Lung (tissue), 12 donors: Measurements from ENCODE around the gene CD300LF. TPM values are rescaled to one million over a fixed set of nuclear protein-coding genes. Genes with fewer than 3 reads are reported as not detected.

Source experiments
- ATAC-seq: fragments of 200-7000 bp; cut with Tn5 transposase; one replicate; pipeline ENCODE4 v1.9.1; 2020; ENCODE audit warnings: moderate number of reproducible peaks; ENCODE audit not compliant: insufficient read depth, low FRiP score
- DNase-seq, 3 donors: peaks; one replicate each; pipeline ENCODE4 v3.0.0-alpha.2; 2013 to 2017
- H3K27ac ChIP-seq, 2 donors: one replicate each; pipeline ENCODE4 v1.5.1; 2013; ENCODE audit warnings: mild to moderate bottlenecking in 2 of 2, moderate library complexity in 2 of 2, control low read depth in 1 of 2, inconsistent platforms in 1 of 2, low read depth in 1 of 2, low read length in 1 of 2
- H3K27me3 ChIP-seq, 3 donors: one replicate each; pipeline ENCODE4 v1.5.1; 2013; ENCODE audit warnings: low read length in 2 of 3; ENCODE audit not compliant: control insufficient read depth in 3 of 3, insufficient read depth in 3 of 3
- H3K36me3 ChIP-seq, 4 donors: one replicate each; pipeline ENCODE4 v1.5.1; 2013; ENCODE audit warnings: low read length in 4 of 4, mild to moderate bottlenecking in 1 of 4, moderate library complexity in 1 of 4; ENCODE audit not compliant: control insufficient read depth in 4 of 4, insufficient read depth in 4 of 4
- H3K4me1 ChIP-seq, 5 donors: one replicate each; pipeline ENCODE4 v1.5.1; 2013; ENCODE audit warnings: low read length in 5 of 5, mild to moderate bottlenecking in 2 of 5, moderate library complexity in 1 of 5; ENCODE audit not compliant: control insufficient read depth in 5 of 5, insufficient read depth in 5 of 5
- H3K4me3 ChIP-seq: one replicate; pipeline ENCODE4 v1.5.1; 2013; ENCODE audit warnings: mild to moderate bottlenecking, control low read depth, moderate library complexity
- H3K9ac ChIP-seq, 2 donors: one replicate each; pipeline ENCODE4 v1.5.1; 2013; ENCODE audit warnings: low read length in 2 of 2, control low read depth in 1 of 2; ENCODE audit not compliant: insufficient read depth in 1 of 2
- H3K9me3 ChIP-seq, 4 donors: one replicate each; pipeline ENCODE4 v1.5.1; 2013; ENCODE audit warnings: low read length in 3 of 4, mild to moderate bottlenecking in 1 of 4, moderate library complexity in 1 of 4; ENCODE audit not compliant: control insufficient read depth in 4 of 4, insufficient read depth in 3 of 4
- WGBS, 2 donors: extraction: QIAGEN DNeasy Blood & Tissue Kit; methylation state at CpG; one replicate each; pipeline ENCODE4 v1.1.7; 2013; 5-methylcytosine and 5-hydroxymethylcytosine counted together
- polyA plus RNA-seq, 2 donors: library from polyadenylated mRNA; stranded (reverse); fragments of 200-250 nt; gene quantifications; one replicate each; pipeline ENCODE4 v1.2.1, GENCODE V29; 2013
- total RNA-seq, 2 donors: library from RNA; depleted of rRNA in 1 of 2; stranded (reverse); fragments of >200 nt in 1 of 2; gene quantifications; one replicate each; pipeline ENCODE4 v1.2.1, GENCODE V29; 2014 to 2021
- TF ChIP-seq, protein P1 (sequence below): IDR thresholded peaks from 2 replicates; pipeline ENCODE4 v1.5.1; 2012; ENCODE audit warnings: mild to moderate bottlenecking; ENCODE audit errors: control extremely low read depth, extremely low read depth
- donor health status: control.
- donor health status: control.
- donor health status: Bipolar disorder and iron deficiency.
- donor health status: healthy.
- donor health status: DM: yes; HTN: yes; CAD: no.

CD300LF gene
- total and polyA plus RNA-seq, 4 donors: 8.6 to 35.1 (median 26.2) TPM

DNA sequence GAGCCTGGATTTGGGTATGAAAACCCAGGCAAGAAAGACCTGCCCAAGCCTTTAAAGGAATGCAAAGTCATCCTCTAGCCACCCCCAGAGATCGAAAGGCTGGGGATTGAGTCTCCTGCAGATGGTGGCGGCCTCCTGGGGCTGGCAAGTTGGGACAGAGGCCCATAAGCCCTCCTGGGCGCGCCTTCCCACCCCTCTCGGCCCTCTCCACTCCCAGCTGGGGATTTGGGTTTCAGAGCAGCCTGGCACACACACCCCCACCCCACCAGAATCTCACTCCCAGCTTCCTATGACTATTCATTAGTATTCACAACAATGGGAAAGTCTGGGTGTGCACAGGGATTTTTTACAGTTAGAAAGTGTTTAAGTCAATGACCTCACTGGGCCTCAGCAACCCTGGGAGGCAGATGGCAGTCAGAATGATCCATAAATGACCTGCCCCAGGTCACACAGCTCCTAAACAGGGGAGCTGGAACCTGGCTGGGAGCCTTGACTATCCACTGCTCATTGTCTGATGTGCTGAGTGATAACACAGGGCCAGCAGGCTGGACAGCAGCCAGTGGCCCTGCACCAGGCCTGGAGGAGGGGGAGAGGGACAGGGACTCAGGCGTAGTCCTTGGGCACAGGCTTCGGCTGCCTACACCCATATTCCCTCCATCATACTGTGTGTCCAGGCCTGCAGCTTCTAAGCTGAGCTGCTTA, 47.8 kb upstream of the CD300LF start:
- no peaks in the 10 kb centered on the region for H3K9me3 ChIP-seq
- H3K36me3 ChIP-seq: peaks cover 0 to 7% (median 0%) of the 10 kb centered on the region in 4 donors
- 60 to 67% methylated on average over 7 of the region's 7 CpGs for WGBS, 2 donors
- ATAC-seq (no peak), DNase-seq (peak in 1 of 3 donors; percentile 40)
- no peak overlapping the region for H3K4me3 ChIP-seq
- TF ChIP-seq, protein P1, sequence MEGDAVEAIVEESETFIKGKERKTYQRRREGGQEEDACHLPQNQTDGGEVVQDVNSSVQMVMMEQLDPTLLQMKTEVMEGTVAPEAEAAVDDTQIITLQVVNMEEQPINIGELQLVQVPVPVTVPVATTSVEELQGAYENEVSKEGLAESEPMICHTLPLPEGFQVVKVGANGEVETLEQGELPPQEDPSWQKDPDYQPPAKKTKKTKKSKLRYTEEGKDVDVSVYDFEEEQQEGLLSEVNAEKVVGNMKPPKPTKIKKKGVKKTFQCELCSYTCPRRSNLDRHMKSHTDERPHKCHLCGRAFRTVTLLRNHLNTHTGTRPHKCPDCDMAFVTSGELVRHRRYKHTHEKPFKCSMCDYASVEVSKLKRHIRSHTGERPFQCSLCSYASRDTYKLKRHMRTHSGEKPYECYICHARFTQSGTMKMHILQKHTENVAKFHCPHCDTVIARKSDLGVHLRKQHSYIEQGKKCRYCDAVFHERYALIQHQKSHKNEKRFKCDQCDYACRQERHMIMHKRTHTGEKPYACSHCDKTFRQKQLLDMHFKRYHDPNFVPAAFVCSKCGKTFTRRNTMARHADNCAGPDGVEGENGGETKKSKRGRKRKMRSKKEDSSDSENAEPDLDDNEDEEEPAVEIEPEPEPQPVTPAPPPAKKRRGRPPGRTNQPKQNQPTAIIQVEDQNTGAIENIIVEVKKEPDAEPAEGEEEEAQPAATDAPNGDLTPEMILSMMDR: no peak
- H3K27me3 ChIP-seq: no peaks in the 10 kb centered on the region
- no peak overlapping the region for H3K27ac ChIP-seq
- H3K4me1 ChIP-seq: peaks cover 8 to 82% (median 38%) of the 10 kb centered on the region in 5 donors
- H3K9ac ChIP-seq: peak overlapping the region in 1 of 2 donors; percentile 32

DNA sequence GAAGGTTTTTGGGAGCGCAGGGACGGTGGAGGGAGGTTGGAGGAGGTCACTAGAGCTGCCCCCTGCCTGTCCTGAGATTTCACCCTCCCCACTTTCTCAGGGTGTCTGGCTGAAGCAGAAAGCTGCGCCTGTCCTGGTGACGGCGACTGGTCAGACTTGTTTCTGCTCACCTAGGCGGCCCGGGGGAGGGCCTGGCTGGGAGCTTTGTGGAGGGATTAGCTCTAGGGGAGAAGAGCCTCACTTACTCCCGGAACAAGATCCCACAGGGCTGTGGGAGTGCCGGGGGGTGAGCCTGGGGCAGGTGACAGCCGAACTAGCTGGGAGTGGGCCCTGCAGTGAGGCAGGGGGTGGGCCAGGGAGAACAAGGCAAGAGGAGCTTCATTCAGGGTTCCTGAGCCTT, 47.2 kb upstream of the CD300LF start:
- Histone ChIP-seq H3K27ac (no peak overlapping the region), H3K4me1 (peaks cover 8 to 81% (median 38%) of the 10 kb centered on the region in 5 donors)
- peak; percentile 51 to 76 (median 68) for DNase-seq

DNA sequence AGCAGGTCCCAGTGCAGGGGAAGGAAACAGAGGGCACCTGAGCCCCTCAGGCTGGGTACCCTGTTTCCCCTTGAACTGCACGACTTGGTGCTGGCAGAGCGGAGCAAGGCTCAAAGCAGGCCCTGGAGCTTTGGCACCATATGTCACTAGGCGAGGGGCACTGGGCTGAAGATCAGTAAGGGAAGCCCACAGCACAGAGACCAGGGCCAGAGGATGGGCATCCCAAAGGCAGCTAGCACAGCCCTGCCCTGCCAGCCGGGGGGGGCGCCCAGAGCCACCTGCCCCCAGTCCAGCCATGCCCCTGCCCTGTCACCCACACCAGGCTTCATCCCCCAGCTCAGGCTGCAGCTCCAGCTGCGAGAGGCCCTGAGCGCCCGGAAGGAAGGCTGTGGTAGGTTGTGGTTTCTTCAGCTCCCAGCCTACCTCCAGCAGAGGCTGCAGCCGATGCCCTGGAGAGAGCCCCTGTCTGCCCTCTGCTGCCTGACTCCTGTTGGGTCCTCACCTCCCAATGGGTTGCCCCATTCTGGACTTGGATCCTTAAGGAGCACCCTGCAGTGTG, 46.6 kb upstream of the CD300LF start:
- ATAC-seq (no peak), DNase-seq (no peak)
- 33 to 69% methylated on average over 7 to 9 of the region's 9 CpGs for WGBS, 2 donors
- H3K36me3 ChIP-seq: peaks cover 0 to 6% (median 2%) of the 10 kb centered on the region in 4 donors
- H3K27me3 ChIP-seq: no peaks in the 10 kb centered on the region
- H3K9ac ChIP-seq: peak overlapping the region in 1 of 2 donors; percentile 19
- H3K4me3 ChIP-seq: no peak overlapping the region
- H3K27ac ChIP-seq: peak overlapping the region in 1 of 2 donors; percentile 11
- H3K9me3 ChIP-seq: no peaks in the 10 kb centered on the region
- TF ChIP-seq, protein P1: no peak
- H3K4me1 ChIP-seq: peaks cover 8 to 75% (median 36%) of the 10 kb centered on the region in 5 donors

More for the DNA sequence above, 47.2 kb upstream of the CD300LF start:
- Histone ChIP-seq H3K27me3 (no peaks in the 10 kb centered on the region), H3K4me3 (no peak overlapping the region), H3K9me3 (no peaks in the 10 kb centered on the region), H3K36me3 (peaks cover 0 to 6% (median under 1%) of the 10 kb centered on the region in 4 donors), H3K9ac (peak overlapping the region; percentile 19 to 32)
- 58 to 65% methylated on average over 10 of the region's 10 CpGs for WGBS, 2 donors
- TF ChIP-seq, protein P1: no peak
- no peak for ATAC-seq
